HPDE6-E6E7 (cell line): ENCODE data around the gene SLPI.

Experiments
- DNase-seq: peaks from one replicate; pipeline ENCODE4 v3.0.0; 2011; ENCODE audit warnings: missing footprints; ENCODE audit errors: extremely low spot score

SLPI gene

GRCh38 chr20:45275338-45275737 is 21.0 kb upstream of the SLPI start:
- DNase-seq, result no peak

- no peak for DNase-seq
These were observed 15.4 kb upstream of the SLPI start for GRCh38 chr20:45269754-45270270.

- DNase-seq, result no peak
These were observed 14.7 kb upstream of the SLPI start for GRCh38 chr20:45269056-45269455.

- DNase-seq, result no peak
These were observed 14.2 kb upstream of the SLPI start for GRCh38 chr20:45268531-45268930.

- DNase-seq, result no peak
These were observed 12.6 kb upstream of the SLPI start for GRCh38 chr20:45266977-45267376.

GRCh38 chr20:45263556-45264266 is 9.3 kb upstream of the SLPI start:
- no peak for DNase-seq

- DNase-seq, result no peak
These were observed 4.3 kb upstream of the SLPI start for GRCh38 chr20:45258664-45259063.

GRCh38 chr20:45258259-45258658 is 3.9 kb upstream of the SLPI start:
- DNase-seq, result no peak

GRCh38 chr20:45257711-45258110 is 3.3 kb upstream of the SLPI start:
- DNase-seq, result no peak

- DNase-seq, result no peak
These were observed 2.8 kb upstream of the SLPI start for GRCh38 chr20:45257161-45257560.

- peak; percentile 67 for DNase-seq
These were observed 1.1 kb downstream of the SLPI start for GRCh38 chr20:45253261-45253660.

GRCh38 chr20:45251884-45252560 is 2.3 kb downstream of the SLPI start:
- no peak for DNase-seq

GRCh38 chr20:45248609-45249008 is 5.8 kb downstream of the SLPI start:
- DNase-seq, result no peak

- no peak for DNase-seq
These were observed 6.5 kb downstream of the SLPI start for GRCh38 chr20:45247865-45248264.

GRCh38 chr20:45246109-45246508 is 8.3 kb downstream of the SLPI start:
- DNase-seq, result no peak

GRCh38 chr20:45238139-45238538 is 16.2 kb downstream of the SLPI start:
- no peak for DNase-seq

GRCh38 chr20:45235995-45236394 is 18.4 kb downstream of the SLPI start:
- DNase-seq, result no peak

- DNase-seq, result no peak
These were observed 23.7 kb downstream of the SLPI start for GRCh38 chr20:45230631-45231030.

- no peak for DNase-seq
These were observed 24.9 kb downstream of the SLPI start for GRCh38 chr20:45229264-45230056.

- DNase-seq, result no peak
These were observed 28.1 kb downstream of the SLPI start for GRCh38 chr20:45226287-45226686.

GRCh38 chr20:45223136-45223535 is 31.2 kb downstream of the SLPI start:
- no peak for DNase-seq

- no peak for DNase-seq
These were observed 33.3 kb downstream of the SLPI start, which contains the start of gene SEMG2 for GRCh38 chr20:45221076-45221475. Gene SEMG2, plus strand, starts transcription at chr20:45221373. Its CDS starts 17 bp downstream, at chr20:45221390.
